A549 (cell line): ENCODE measurements around the gene TEX53. TPM values are rescaled to one million over a fixed set of nuclear protein-coding genes. Genes with fewer than 3 reads are reported as not detected.

Experiments used
- ATAC-seq, 2 experiments: fragments of 200-7000 bp in 1 of 2; fragments of >200 bp in 1 of 2; cut with Nextera tagmentation in 1 of 2; cut with Tn5 transposase in 1 of 2; 3 replicates each; pipeline versions ENCODE4 v1.8.0 to v1.9.1; 2018 to 2020; ENCODE audit warnings: mild to moderate bottlenecking in 1 of 2, moderate library complexity in 1 of 2
- CTCF ChIA-PET: fragments of 300-600 bp; sonication (Branson Sonifier 250); formaldehyde crosslinking; extraction: SDS; loops from one replicate; lab custom pipeline; 2021; ENCODE audit warnings: antibody characterized with exemption, inconsistent platforms; lab: Yijun Ruan, JAX
- POLR2A ChIA-PET: fragments of 350-600 bp; formaldehyde crosslinking; extraction: SDS; loops from one replicate; lab custom pipeline; 2021; ENCODE audit warnings: antibody characterized with exemption, inconsistent platforms; lab: Yijun Ruan, JAX
- DNase-seq, 2 experiments: peaks; one replicate each; pipeline versions ENCODE4 v3.0.0 to v3.0.0-alpha.2; 2011 to 2016; ENCODE audit warnings: low read depth in 1 of 2, low spot score in 1 of 2
- FAIRE-seq: peaks from 2 replicates; lab custom pipeline; 2011; peaks lifted over from hg19 to GRCh38; lab: Jason Lieb, UNC
- H3K27ac ChIP-seq, 2 experiments: fragments of >200 bp; sonication (Bioruptor Twin); formaldehyde crosslinking; 3 replicates each; pipeline ENCODE4 v1.5.1; 2016 to 2017
- H3K4me1 ChIP-seq: fragments of >200 bp; sonication (Bioruptor Twin); formaldehyde crosslinking; 3 replicates; pipeline ENCODE4 v1.6.1; 2016
- H3K4me2 ChIP-seq: fragments of >200 bp; sonication (Bioruptor Twin); formaldehyde crosslinking; 3 replicates; pipeline ENCODE4 v1.6.1; 2016
- H3K4me3 ChIP-seq: fragments of >200 bp; sonication (Bioruptor Twin); formaldehyde crosslinking; 3 replicates; pipeline ENCODE4 v1.5.1; 2016
- H3K9me3 ChIP-seq: fragments of >200 bp; sonication (Bioruptor Twin); formaldehyde crosslinking; 3 replicates; pipeline ENCODE4 v1.6.1; 2016
- CBX8 ChIP-seq: fragments of 200-600 bp; sonication (generic); IDR thresholded peaks from 2 replicates; pipeline ENCODE4 v1.6.1; 2016
- CEBPB ChIP-seq, 2 experiments: fragments of >200 bp in 1 of 2; sonication (Bioruptor Twin) in 1 of 2; formaldehyde crosslinking in 1 of 2; IDR thresholded peaks; 2 replicates each; pipeline ENCODE4 v1.6.1; 2012 to 2016
- EHF ChIP-seq: fragments of 250-450 bp; sonication (Bioruptor Pico); IDR thresholded peaks from 2 replicates; pipeline ENCODE4 v1.5.0; 2020; ENCODE audit warnings: mild to moderate bottlenecking
- EHMT2 ChIP-seq: fragments of 200-600 bp; sonication (generic); IDR thresholded peaks from 2 replicates; pipeline ENCODE4 v1.6.1; 2016; ENCODE audit warnings: antibody characterized with exemption, low read depth, mild to moderate bottlenecking, moderate library complexity
- FOSL2 ChIP-seq, 2 experiments: fragments of 450-650 bp in 1 of 2; fragments of >200 bp in 1 of 2; sonication (Bioruptor Twin) in 1 of 2; formaldehyde crosslinking; IDR thresholded peaks; 2 replicates each; pipeline versions ENCODE4 v1.5.0 to v1.6.1; 2016 to 2020; ENCODE audit warnings: mild to moderate bottlenecking in 1 of 2, moderate library complexity in 1 of 2
- GATA3 ChIP-seq: IDR thresholded peaks from 2 replicates; pipeline ENCODE4 v1.6.1; 2012; ENCODE audit warnings: borderline replicate concordance
- HEYL ChIP-seq: fragments of 250-450 bp; sonication (Bioruptor Pico); IDR thresholded peaks from 2 replicates; pipeline ENCODE4 v1.8.0; 2021; ENCODE audit warnings: mild to moderate bottlenecking, moderate library complexity
- JUNB ChIP-seq: fragments of >200 bp; sonication (Bioruptor Twin); formaldehyde crosslinking; IDR thresholded peaks from 2 replicates; pipeline ENCODE4 v1.6.1; 2016
- KDM1A ChIP-seq: fragments of 200-600 bp; sonication (generic); IDR thresholded peaks from 2 replicates; pipeline ENCODE4 v1.6.1; 2016; ENCODE audit warnings: low read depth, mild to moderate bottlenecking
- MAFK ChIP-seq: fragments of 450-650 bp; IDR thresholded peaks from 2 replicates; pipeline ENCODE4 v1.6.1; 2014; ENCODE audit not compliant: partially characterized antibody
- NFE2L2 ChIP-seq: fragments of 150-350 bp; conservative IDR thresholded peaks from 2 replicates; pipeline ENCODE4 v1.6.1; 2014; ENCODE audit warnings: low read length
- RARB ChIP-seq: fragments of 250-450 bp; sonication (Bioruptor Pico); IDR thresholded peaks from 2 replicates; pipeline ENCODE4 v1.8.0; 2021; ENCODE audit warnings: mild to moderate bottlenecking, moderate library complexity
- RFX5 ChIP-seq: fragments of 450-650 bp; IDR thresholded peaks from 2 replicates; pipeline ENCODE4 v1.7.1; 2014; ENCODE audit warnings: antibody characterized with exemption, mild to moderate bottlenecking, moderate library complexity
- TFCP2L1 ChIP-seq: fragments of 250-450 bp; sonication (Bioruptor Pico); IDR thresholded peaks from 2 replicates; pipeline ENCODE4 v1.5.0; 2021; ENCODE audit warnings: mild to moderate bottlenecking
- TP53 ChIP-seq: fragments of 250-450 bp; sonication (Bioruptor Pico); IDR thresholded peaks from 2 replicates; pipeline ENCODE4 v1.5.0; 2021; ENCODE audit warnings: mild to moderate bottlenecking, moderate library complexity
- ZC3H11A ChIP-seq: fragments of 450-650 bp; IDR thresholded peaks from 2 replicates; pipeline ENCODE4 v1.6.1; 2014; ENCODE audit warnings: antibody characterized with exemption, mild to moderate bottlenecking
- ZFP36 ChIP-seq: fragments of 450-650 bp; IDR thresholded peaks from 2 replicates; pipeline ENCODE4 v1.6.1; 2014; ENCODE audit warnings: borderline replicate concordance; ENCODE audit not compliant: partially characterized antibody
- ZNF302 ChIP-seq: fragments of 250-450 bp; sonication (Bioruptor Pico); IDR thresholded peaks from 2 replicates; pipeline ENCODE4 v1.9.0; 2021; ENCODE audit warnings: inconsistent platforms, mild to moderate bottlenecking, moderate library complexity
- WGBS: methylation state at CpG from one replicate; pipeline ENCODE4 v1.1.6; 2017; ENCODE audit errors: missing lambda C conversion rate; 5-methylcytosine and 5-hydroxymethylcytosine counted together
- polyA plus RNA-seq, 4 experiments: library from polyadenylated mRNA; depleted of rRNA in 3 of 4; stranded (reverse); fragments of >200 nt; fragmentation: RNase III in 1 of 4; extraction: RNeasy Plus Mini Kit Qiagen cat#74134 plus additional on column Dnase treatment in 1 of 4; gene quantifications; 2 replicates in 3 of 4; 3 replicates in 1 of 4; pipeline ENCODE4 v1.2.3, GENCODE V29; 2011 to 2017
- TF ChIP-seq, protein P1 (sequence below): IDR thresholded peaks from 2 replicates; pipeline ENCODE4 v1.6.1; 2012
- TF ChIP-seq, protein P2 (sequence below): fragments of >200 bp; sonication (Bioruptor Twin); formaldehyde crosslinking; IDR thresholded peaks from 3 replicates; pipeline ENCODE4 v1.5.1; 2016
- TF ChIP-seq, protein P3 (sequence below): IDR thresholded peaks from 2 replicates; pipeline ENCODE4 v1.6.1; 2012; ENCODE audit warnings: low read depth, borderline replicate concordance
- TF ChIP-seq, protein P4 (sequence below): IDR thresholded peaks from 2 replicates; pipeline ENCODE4 v1.6.1; 2012
- TF ChIP-seq, protein P5 (sequence below): fragments of 450-650 bp; IDR thresholded peaks from 2 replicates; pipeline ENCODE4 v1.6.1; 2014; ENCODE audit warnings: antibody characterized with exemption

Gene TEX53
- polyA plus RNA-seq, 2 of the 4 experiments (the other 2 are of a cell fraction), result not detected

DNA sequence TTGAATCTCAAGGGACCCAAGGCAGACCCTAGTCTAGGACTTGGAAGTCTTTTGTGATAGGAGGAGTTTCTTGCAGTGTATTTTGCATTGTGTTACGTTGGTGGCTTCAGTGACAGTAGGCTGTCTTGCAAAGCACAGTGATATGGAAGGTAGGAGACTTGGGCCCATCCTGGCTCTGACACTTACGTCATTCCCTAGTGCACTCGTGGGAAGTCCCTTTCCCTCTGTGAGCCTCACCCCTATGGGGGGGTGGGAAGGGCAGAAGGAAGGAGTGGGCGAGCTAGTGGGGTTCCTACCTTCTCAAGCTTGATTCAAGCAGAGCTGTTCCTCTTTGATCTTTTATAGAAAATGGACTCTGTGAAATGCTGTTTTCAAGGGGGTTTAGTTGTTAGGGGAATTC lies 9.2 kb upstream of the TEX53 start:
- FAIRE-seq, result no peak
- CTCF ChIA-PET, result interaction anchor here (0.8 to 16.9 kb wide), 9 partner anchors 10 to 345 kb away, joined by 3 to 259 read pairs (median 7); partner anchors contain the start of gene TEX48
- 65% methylated on average over 4 of the region's 4 CpGs for WGBS

DNA sequence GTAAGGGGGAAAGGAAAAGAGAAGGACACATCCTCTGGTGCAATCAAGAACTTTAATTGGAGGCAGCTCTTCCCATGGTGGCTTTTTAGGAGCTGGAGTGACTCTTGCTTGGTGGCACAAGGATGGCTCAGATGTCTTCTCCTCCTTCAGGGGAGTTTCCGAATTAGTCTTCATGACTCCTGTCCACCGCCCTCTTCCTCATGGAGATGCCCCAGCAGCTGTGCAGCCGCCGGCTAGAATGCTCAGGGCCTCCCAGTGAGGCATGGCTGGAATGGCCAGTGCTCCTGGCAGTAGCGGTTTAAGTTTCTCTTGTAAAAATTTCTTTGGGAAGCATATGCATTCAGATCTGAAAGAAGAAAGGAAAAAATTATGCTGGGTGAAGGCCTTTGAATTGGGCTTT lies 8.8 kb upstream of the TEX53 start:
- ATAC-seq (no peak), DNase-seq (no peak), FAIRE-seq (no peak)
- POLR2A ChIA-PET, result no interaction called here
- no peak for TF ChIP-seq RFX5
- TF ChIP-seq TP53 (CRISPR knock-in tag), result no peak
- no peak for TF ChIP-seq ZC3H11A
- TF ChIP-seq HEYL (CRISPR knock-in tag), result no peak
- TF ChIP-seq, protein P1, sequence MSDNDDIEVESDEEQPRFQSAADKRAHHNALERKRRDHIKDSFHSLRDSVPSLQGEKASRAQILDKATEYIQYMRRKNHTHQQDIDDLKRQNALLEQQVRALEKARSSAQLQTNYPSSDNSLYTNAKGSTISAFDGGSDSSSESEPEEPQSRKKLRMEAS, result no peak
- CTCF ChIA-PET, result interaction anchor here (0.8 to 16.9 kb wide), 9 partner anchors 11 to 345 kb away, joined by 3 to 259 read pairs (median 7); partner anchors contain the start of gene TEX48
- Histone ChIP-seq H3K9me3 (peaks cover 2% of the 10 kb centered on the region; the same call in 1 of the 3 replicates), H3K4me3 (no peak overlapping the region), H3K27ac (peak overlapping the region in 1 of 2 experiments; percentile 31; a peak in 1 of 6 replicates), H3K4me2 (no peak overlapping the region), H3K4me1 (peaks cover 3% of the 10 kb centered on the region)
- WGBS, result 95% methylated on average over 5 of the region's 5 CpGs

More for the DNA sequence above, 9.2 kb upstream of the TEX53 start:
- Histone ChIP-seq H3K9me3 (peaks cover 2% of the 10 kb centered on the region; the same call in 1 of the 3 replicates), H3K27ac (peak overlapping the region in 1 of 2 experiments; percentile 31; a peak in 1 of 6 replicates), H3K4me2 (no peak overlapping the region), H3K4me1 (peaks cover 7% of the 10 kb centered on the region), H3K4me3 (no peak overlapping the region)
- ATAC-seq, result no peak
- no peak for TF ChIP-seq MAFK
- no peak for TF ChIP-seq FOSL2 (IDR thresholded peaks at IDR 0.05)
- no peak for TF ChIP-seq FOSL2 (CRISPR knock-in tag; IDR thresholded peaks at IDR 0.05)
- no peak for TF ChIP-seq ZNF302 (CRISPR knock-in tag)
- no peak for TF ChIP-seq TFCP2L1 (CRISPR knock-in tag)
- no peak for TF ChIP-seq HEYL (CRISPR knock-in tag)
- TF ChIP-seq JUNB, result no peak
- TF ChIP-seq, protein P2, sequence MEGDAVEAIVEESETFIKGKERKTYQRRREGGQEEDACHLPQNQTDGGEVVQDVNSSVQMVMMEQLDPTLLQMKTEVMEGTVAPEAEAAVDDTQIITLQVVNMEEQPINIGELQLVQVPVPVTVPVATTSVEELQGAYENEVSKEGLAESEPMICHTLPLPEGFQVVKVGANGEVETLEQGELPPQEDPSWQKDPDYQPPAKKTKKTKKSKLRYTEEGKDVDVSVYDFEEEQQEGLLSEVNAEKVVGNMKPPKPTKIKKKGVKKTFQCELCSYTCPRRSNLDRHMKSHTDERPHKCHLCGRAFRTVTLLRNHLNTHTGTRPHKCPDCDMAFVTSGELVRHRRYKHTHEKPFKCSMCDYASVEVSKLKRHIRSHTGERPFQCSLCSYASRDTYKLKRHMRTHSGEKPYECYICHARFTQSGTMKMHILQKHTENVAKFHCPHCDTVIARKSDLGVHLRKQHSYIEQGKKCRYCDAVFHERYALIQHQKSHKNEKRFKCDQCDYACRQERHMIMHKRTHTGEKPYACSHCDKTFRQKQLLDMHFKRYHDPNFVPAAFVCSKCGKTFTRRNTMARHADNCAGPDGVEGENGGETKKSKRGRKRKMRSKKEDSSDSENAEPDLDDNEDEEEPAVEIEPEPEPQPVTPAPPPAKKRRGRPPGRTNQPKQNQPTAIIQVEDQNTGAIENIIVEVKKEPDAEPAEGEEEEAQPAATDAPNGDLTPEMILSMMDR, result no peak
- TF ChIP-seq EHF (CRISPR knock-in tag), result no peak
- TF ChIP-seq ZFP36, result no peak
- TF ChIP-seq CEBPB (IDR thresholded peaks at IDR 0.05), result no peak
- TF ChIP-seq, protein P1, result no peak
- TF ChIP-seq GATA3, result no peak
- TF ChIP-seq, protein P3, sequence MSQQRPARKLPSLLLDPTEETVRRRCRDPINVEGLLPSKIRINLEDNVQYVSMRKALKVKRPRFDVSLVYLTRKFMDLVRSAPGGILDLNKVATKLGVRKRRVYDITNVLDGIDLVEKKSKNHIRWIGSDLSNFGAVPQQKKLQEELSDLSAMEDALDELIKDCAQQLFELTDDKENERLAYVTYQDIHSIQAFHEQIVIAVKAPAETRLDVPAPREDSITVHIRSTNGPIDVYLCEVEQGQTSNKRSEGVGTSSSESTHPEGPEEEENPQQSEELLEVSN, result no peak
- no peak for TF ChIP-seq EHMT2
- TF ChIP-seq CBX8, result no peak
- TF ChIP-seq, protein P4, sequence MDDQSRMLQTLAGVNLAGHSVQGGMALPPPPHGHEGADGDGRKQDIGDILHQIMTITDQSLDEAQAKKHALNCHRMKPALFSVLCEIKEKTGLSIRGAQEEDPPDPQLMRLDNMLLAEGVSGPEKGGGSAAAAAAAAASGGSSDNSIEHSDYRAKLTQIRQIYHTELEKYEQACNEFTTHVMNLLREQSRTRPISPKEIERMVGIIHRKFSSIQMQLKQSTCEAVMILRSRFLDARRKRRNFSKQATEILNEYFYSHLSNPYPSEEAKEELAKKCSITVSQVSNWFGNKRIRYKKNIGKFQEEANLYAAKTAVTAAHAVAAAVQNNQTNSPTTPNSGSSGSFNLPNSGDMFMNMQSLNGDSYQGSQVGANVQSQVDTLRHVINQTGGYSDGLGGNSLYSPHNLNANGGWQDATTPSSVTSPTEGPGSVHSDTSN, result no peak
- no peak for TF ChIP-seq NFE2L2
- TF ChIP-seq, protein P5, sequence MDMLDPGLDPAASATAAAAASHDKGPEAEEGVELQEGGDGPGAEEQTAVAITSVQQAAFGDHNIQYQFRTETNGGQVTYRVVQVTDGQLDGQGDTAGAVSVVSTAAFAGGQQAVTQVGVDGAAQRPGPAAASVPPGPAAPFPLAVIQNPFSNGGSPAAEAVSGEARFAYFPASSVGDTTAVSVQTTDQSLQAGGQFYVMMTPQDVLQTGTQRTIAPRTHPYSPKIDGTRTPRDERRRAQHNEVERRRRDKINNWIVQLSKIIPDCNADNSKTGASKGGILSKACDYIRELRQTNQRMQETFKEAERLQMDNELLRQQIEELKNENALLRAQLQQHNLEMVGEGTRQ, result no peak
- TF ChIP-seq KDM1A, result no peak
- TF ChIP-seq RARB, result no peak
- no peak for DNase-seq
- POLR2A ChIA-PET, result no interaction called here
